GM12878 (cell line): ENCODE results near the gene PIPOX.

Source experiments
- ATF2 ChIP-seq: IDR thresholded peaks from 2 replicates; pipeline ENCODE4 v1.6.1; 2012; ENCODE audit warnings: low read length, inconsistent platforms
- ATF3 ChIP-seq: IDR thresholded peaks from 2 replicates; pipeline ENCODE4 v1.6.1; 2011; ENCODE audit warnings: low read depth, mild to moderate bottlenecking, low read length, moderate library complexity, borderline replicate concordance; ENCODE audit errors: extremely low read depth
- ATF7 ChIP-seq: fragments of 450-650 bp; IDR thresholded peaks from 2 replicates; pipeline ENCODE4 v1.6.1; 2016; ENCODE audit warnings: low read depth, mild to moderate bottlenecking
- BRCA1 ChIP-seq: IDR thresholded peaks from 2 replicates; pipeline ENCODE4 v1.6.1; 2011; ENCODE audit warnings: low read depth, low read length, improper control_type of control experiment
- CTCF ChIP-seq, 3 experiments: IDR thresholded peaks in 2 of 3; conservative IDR thresholded peaks in 1 of 3; 2 replicates each; pipeline ENCODE4 v1.5.1; 2011; ENCODE audit warnings: low read depth in 3 of 3, low read length in 3 of 3, mild to moderate bottlenecking in 3 of 3, control low read depth in 2 of 3, moderate library complexity in 2 of 3, inconsistent platforms in 1 of 3, mixed read lengths in 1 of 3; ENCODE audit not compliant: control insufficient read depth in 2 of 3, insufficient read depth in 1 of 3; ENCODE audit errors: extremely low read depth in 1 of 3
- EZH2 ChIP-seq: IDR thresholded peaks from 2 replicates; pipeline ENCODE4 v1.6.1; 2012; ENCODE audit warnings: low read depth, mild to moderate bottlenecking, control low read depth, inconsistent platforms, low read length, borderline replicate concordance; ENCODE audit not compliant: control insufficient read depth
- POLR2A ChIP-seq: IDR thresholded peaks from 2 replicates; pipeline ENCODE4 v1.6.1; 2011; ENCODE audit warnings: low read depth, mild to moderate bottlenecking, low read length
- ZNF592 ChIP-seq: fragments of 450-650 bp; IDR thresholded peaks from 2 replicates; pipeline ENCODE4 v1.6.1; 2017; ENCODE audit warnings: mild to moderate bottlenecking, moderate library complexity
- ZZZ3 ChIP-seq: IDR thresholded peaks from 2 replicates; pipeline ENCODE4 v1.6.1; 2011; ENCODE audit warnings: low read depth; ENCODE audit not compliant: control insufficient read depth, insufficient read length

GRCh38 chr17:29078183-29079045 lies 35.5 kb downstream of the PIPOX start:
- TF ChIP-seq ATF7 = no peak
- no peak for TF ChIP-seq ZZZ3
- TF ChIP-seq CTCF (IDR thresholded peaks at IDR 0.05 in 2 of 3, conservative IDR thresholded peaks at IDR 0.05 in 1 of 3; ENCODE audit: control insufficient read depth in 2 of 3, extremely low read depth in 1 of 3, insufficient read depth in 1 of 3, low read depth in 3 of 3, low read length in 3 of 3) = no peak
- TF ChIP-seq ATF3 = no peak
- TF ChIP-seq ATF2 = no peak
- TF ChIP-seq ZNF592 = no peak
- TF ChIP-seq EZH2 = no peak
- no peak for TF ChIP-seq POLR2A
- no peak for TF ChIP-seq BRCA1
